NB4 (cell line): ENCODE measurements around the gene PLSCR1.
"Not testable (repeated sequence)": the region's sequence is repeated elsewhere in the genome, so short reads cannot be mapped to it uniquely, and the experiment has no call there.

ENCODE experiments used
- TF ChIP-seq, protein P1 (sequence below): IDR thresholded peaks from one replicate; pipeline ENCODE4 v1.5.1; 2012; ENCODE audit warnings: low read depth, low read length
- TF ChIP-seq, protein P2 (sequence below): IDR thresholded peaks from 2 replicates; pipeline ENCODE4 v1.6.1; 2011; ENCODE audit warnings: low read depth, low read length

DNA sequence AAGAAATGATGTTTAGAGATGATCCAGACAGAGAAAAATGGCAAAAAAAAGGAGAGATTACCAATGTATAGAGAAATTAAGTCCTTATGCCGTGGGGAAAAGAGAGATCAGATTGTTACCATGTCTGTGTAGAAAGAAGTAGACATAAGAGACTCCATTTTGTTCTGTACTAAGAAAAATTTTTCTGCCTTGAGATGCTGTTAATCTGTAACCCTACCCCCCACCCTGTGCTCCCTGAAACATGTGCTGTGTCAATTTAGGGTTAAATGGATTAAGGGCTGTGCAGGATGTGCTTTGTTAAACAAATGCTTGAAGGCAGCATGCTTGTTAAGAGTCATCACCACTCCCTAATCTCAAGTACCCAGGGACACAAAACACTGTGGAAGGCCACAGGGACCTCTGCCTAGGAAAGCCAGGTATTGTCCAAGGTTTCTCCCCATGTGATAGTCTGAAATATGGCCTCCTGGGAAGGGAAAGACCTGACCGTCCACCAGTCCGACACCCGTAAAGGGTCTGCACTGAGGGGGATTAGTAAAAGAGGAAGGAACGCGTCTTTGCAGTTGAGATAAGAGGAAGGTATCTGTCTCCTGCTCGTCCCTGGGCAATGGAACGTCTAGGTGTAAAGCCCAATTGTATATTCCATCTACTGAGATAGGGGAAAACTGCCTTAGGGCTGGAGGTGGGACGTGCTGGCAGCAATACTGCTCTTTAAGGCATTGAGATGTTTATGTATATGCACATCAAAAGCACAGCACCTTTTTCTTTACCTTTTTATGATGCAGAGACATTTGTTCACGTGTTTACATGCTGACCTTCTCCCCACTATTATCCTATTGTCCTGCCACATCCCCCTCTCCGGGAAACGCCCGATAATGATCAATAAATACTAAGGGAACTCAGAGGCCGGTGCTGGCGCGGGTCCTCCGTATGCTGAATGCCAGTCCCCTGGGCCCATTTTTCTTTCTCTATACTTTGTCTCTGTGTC is 21.9 kb downstream of the PLSCR1 start:
- TF ChIP-seq, protein P1, sequence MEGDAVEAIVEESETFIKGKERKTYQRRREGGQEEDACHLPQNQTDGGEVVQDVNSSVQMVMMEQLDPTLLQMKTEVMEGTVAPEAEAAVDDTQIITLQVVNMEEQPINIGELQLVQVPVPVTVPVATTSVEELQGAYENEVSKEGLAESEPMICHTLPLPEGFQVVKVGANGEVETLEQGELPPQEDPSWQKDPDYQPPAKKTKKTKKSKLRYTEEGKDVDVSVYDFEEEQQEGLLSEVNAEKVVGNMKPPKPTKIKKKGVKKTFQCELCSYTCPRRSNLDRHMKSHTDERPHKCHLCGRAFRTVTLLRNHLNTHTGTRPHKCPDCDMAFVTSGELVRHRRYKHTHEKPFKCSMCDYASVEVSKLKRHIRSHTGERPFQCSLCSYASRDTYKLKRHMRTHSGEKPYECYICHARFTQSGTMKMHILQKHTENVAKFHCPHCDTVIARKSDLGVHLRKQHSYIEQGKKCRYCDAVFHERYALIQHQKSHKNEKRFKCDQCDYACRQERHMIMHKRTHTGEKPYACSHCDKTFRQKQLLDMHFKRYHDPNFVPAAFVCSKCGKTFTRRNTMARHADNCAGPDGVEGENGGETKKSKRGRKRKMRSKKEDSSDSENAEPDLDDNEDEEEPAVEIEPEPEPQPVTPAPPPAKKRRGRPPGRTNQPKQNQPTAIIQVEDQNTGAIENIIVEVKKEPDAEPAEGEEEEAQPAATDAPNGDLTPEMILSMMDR = not testable (repeated sequence)
- TF ChIP-seq, protein P2, sequence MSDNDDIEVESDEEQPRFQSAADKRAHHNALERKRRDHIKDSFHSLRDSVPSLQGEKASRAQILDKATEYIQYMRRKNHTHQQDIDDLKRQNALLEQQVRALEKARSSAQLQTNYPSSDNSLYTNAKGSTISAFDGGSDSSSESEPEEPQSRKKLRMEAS = not testable (repeated sequence)
